Activated naive CD8-positive, alpha-beta T cell treated with anti-CD3 and anti-CD28 coated beads, Interleukin-2, amount 50 U/mL, for 16 hours (primary cell): ENCODE data around the gene HOXA5.

Experiments used
- DNase-seq: peaks from one replicate; pipeline ENCODE4 v3.0.0-alpha.2; 2020; ENCODE audit warnings: low read depth, low spot score

The HOXA5 gene

GRCh38 chr7:27148756-27149641 lies 5.5 kb upstream of the HOXA5 start:
- DNase-seq, result no peak

- no peak for DNase-seq
Measured at GRCh38 chr7:27148031-27148755, 4.7 kb upstream of the HOXA5 start.

- DNase-seq, result no peak
Measured at GRCh38 chr7:27147199-27148030, 3.9 kb upstream of the HOXA5 start, which contains the start of gene HOXA6. HOXA6 (minus strand) TSS chr7:27147774; CDS start chr7:27147749, 25 bp downstream.

GRCh38 chr7:27146491-27147198 lies 3.2 kb upstream of the HOXA5 start:
- DNase-seq, result no peak

GRCh38 chr7:27145914-27146412 lies 2.5 kb upstream of the HOXA5 start:
- no peak for DNase-seq

- no peak for DNase-seq
Measured at GRCh38 chr7:27145165-27145913, 1.9 kb upstream of the HOXA5 start.

- no peak for DNase-seq
Measured at GRCh38 chr7:27144781-27145164, 1.3 kb upstream of the HOXA5 start.

- no peak for DNase-seq
Measured at GRCh38 chr7:27143950-27144780, 684 bp upstream of the HOXA5 start.

GRCh38 chr7:27142580-27143022 lies 880 bp downstream of the HOXA5 start:
- no peak for DNase-seq

GRCh38 chr7:27141923-27142579 lies 1.4 kb downstream of the HOXA5 start:
- DNase-seq, result no peak

- no peak for DNase-seq
Measured at GRCh38 chr7:27141137-27141922, 2.2 kb downstream of the HOXA5 start.

GRCh38 chr7:27140126-27140857 lies 3.2 kb downstream of the HOXA5 start:
- no peak for DNase-seq

GRCh38 chr7:27139334-27140125 lies 4.0 kb downstream of the HOXA5 start:
- DNase-seq, result no peak

GRCh38 chr7:27138985-27139333 lies 4.5 kb downstream of the HOXA5 start:
- no peak for DNase-seq

- no peak for DNase-seq
Measured at GRCh38 chr7:27138472-27138871, 5.0 kb downstream of the HOXA5 start.

GRCh38 chr7:27137640-27138315 lies 5.7 kb downstream of the HOXA5 start:
- DNase-seq, result no peak
